GM11168 (cell line): ENCODE measurements around the gene BCL2.
"Not testable (repeated sequence)": the region's sequence is repeated elsewhere in the genome, so short reads cannot be mapped to it uniquely, and the experiment has no call there.

Experiments used
- in situ Hi-C: fragments of 300-500 bp; cut with MboI; formaldehyde crosslinking; loops from one replicate; pipeline ENCODE4 v1.12.0; 2022; ENCODE audit warnings: low sequenced_read_pairs; ENCODE audit not compliant: unreplicated experiment

Gene BCL2

GRCh38 chr18:63210521-63210920 is 109.0 kb downstream of the BCL2 start:
- in situ Hi-C loops: no loop called here

GRCh38 chr18:63208676-63209075 is 110.9 kb downstream of the BCL2 start:
- in situ Hi-C loops: no loop called here

DNA sequence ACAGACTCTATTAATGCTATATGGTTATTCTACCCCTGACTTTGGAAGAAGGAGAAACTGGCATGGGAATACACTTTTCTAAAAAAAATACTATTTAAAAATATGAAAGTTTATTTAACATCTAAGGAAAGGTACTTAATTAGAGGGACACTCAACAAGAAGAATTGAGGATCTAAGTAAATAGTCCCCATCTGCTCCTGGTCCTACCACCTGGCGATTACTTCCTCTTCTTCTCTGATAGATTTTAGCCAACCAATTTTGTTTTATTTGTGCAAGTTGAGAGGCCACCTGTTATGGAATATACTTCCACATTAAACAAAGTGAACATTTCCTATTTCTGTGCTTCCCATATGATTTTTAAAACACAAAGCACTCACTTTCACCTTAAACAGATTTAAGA is 111.7 kb downstream of the BCL2 start:
- in situ Hi-C loops: no loop called here

DNA sequence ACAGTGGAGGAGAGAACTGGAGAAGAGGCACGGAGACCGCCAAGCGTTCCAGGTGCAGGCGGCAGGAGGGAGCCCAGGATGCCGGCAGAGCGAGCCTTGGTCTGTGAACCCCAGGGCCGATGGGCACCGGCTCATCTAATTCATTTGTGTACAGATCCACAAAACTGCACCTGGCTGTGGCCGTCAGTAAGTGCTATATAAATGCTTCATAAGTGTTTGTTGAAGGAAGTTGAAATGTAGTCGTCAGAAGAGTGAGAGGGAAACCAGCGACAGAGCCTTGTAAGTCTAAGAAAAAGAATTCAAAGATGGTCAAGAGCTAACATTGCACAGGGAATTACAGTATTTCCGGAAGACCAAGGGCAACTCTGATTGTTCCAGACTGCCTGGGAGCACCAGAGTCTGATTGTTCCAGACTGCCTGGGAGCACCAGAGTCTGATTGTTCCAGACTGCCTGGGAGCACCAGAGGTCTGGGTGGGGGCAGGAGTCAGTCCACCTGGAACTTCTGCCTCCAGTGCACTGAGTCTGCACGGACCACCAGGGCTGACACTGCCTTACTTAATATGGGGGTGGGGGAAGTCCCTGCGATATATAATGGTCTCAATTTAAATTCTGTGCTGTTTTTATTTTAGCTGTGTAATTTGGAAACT is 112.3 kb downstream of the BCL2 start:
- in situ Hi-C loops: no loop called here

- in situ Hi-C loops: no loop called here
Observed at GRCh38 chr18:63206433-63207142, 113.0 kb downstream of the BCL2 start.

DNA sequence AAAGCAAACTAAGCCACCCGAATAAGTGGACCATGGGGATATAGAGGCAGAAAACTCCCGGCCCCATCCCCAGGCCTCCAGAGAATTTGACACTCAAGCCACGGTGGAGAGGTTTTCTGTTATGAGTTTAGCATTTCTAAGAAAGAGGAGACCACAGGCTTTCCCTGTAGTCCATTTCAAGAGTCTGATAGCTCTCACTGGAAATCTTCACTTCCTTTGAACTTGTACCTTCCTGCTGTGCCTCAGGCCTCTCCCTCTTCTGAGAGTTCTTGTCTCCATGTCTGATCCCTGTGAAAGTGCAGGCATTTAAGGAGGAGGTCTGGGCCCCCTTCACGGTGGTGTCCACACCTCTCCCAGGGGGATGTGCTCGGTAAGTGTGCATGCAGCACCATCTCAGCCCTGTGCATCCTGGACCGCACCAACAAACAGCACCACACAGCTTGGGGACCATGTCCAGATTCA is 113.7 kb downstream of the BCL2 start:
- in situ Hi-C loops: no loop called here

GRCh38 chr18:63203497-63203896 is 116.1 kb downstream of the BCL2 start:
- in situ Hi-C loops: no loop called here

GRCh38 chr18:63202828-63203227 is 116.7 kb downstream of the BCL2 start:
- in situ Hi-C loops: no loop called here

DNA sequence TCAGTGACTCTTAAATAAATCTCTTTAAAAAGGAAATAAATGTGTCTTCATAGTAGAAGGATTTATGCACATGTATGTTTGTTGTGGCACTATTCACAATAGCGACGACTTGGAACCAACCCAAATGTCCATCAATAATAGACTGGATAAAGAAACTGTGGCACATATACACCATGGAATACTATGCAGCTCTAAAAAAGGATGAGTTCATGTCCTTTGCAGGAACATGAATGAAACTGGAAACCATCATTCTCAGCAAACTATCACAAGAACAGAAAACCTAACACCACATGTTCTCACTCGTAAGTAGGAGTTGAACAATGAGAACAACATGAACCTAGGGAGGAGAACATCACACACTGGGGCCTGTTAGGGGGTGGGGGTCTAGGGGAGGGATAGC is 118.1 kb downstream of the BCL2 start:
- in situ Hi-C loops: not testable (repeated sequence)

DNA sequence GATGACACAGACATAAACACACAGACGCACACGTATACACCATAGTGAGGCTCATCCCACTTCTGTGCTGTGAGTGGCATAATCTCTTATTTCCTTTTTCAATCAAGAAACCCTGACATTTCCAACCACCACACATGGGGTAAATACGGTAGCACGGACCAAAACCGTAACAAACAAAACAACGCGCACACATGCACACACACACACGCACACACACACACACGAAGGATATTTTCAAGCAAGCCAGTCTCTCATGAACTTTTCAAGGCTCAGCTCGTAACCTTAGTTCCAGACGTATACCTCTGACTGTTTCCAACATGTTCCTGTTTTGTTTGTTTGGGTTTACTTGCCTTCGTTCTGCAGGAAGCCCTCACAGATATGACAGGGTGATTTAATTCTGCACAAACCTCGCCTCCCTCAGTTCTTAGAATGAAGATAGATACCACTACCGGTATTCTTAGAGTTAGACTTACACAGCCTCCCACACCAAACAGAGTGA is 119.8 kb downstream of the BCL2 start:
- in situ Hi-C loops: no loop called here

GRCh38 chr18:63198868-63199742 is 120.5 kb downstream of the BCL2 start:
- in situ Hi-C loops: no loop called here

DNA sequence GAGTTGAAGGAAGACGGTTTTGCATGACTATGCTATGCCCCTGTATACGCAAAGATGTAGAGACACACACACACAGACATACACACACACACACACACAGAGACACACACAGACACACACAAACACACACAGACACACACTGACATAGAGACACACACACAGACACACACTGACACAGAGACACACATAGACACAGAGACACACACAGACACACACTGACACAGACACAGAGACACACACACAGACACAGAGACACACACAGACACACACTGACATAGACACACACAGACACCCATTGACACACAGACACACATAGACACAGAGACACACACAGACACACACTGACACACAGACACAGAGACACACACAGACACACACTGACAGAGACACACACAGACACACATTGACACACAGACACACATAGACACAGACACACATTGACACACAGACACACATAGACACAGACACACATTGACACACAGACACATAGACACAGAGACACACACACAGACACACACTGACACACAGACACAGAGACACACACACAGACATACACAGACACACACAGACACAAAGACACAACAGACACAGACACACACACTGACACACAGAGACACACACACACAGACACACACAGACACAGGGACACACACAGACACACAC is 121.3 kb downstream of the BCL2 start:
- in situ Hi-C loops: no loop called here

DNA sequence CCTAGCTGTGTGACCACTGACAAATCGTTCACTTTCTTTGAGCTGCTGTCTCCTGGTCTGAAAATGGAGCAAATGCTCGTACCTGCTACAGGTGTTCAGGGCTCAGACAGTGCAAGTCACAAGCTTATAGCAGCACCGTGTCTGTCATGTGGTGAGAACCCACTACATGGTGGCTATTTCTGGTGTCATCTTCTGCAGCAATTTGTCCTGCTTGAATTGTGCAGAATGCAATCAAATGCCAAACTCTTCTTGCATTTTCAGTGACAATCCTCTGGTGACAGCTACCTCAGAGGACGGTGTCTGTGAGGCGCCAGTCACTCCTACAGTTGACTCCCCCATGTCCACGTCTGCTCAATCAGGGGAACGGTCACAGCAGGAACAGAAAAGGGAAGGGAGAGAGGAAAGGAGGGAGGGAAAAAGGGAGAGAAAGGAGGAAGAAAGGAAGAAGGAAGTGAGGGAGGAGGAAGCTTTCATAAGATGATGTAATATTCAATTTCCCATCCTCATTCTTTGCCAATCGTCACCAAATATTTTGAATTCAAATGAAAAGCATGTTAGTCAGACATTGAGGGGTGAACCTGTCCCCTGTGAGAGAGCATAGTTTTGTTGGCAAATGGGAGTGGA is 122.2 kb downstream of the BCL2 start:
- in situ Hi-C loops: no loop called here

DNA sequence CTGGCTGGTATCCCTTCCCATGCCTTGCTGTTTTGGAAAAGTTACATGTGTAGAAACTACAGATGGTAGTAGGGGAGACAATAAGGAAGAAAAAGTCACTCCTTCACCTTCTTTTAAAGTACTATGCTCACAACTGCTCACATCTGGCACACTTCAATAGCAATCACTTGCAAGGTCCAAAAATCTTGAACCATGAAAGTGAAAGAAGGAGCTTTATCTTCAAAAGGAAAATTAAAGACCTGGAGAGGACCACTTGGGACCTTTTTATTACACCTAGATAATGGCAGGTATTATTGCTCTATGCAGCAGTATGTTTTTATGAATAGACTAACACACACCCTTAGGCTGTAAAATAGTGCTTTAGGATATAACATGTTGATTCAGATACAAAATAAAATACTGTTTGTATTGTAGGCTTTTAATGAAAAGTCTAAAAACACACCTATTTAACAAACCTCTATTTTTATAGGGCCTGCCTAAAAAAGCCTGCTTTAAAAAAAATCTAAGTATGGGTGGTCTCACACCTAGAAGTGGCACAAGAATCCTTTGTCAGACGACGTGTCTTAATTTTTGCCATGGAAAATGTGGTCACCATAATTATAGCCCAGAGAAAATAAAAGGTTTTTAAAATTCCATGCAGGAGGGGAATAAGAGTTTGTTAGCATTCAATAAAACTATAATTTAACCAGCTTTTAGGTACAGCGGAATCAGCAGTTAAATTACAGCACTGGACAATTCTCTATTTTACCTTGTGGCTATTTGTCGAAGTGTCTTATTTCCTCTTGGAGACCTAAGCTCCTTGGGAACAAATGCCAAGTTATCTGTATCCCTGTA is 124.0 kb downstream of the BCL2 start:
- in situ Hi-C loops: no loop called here

DNA sequence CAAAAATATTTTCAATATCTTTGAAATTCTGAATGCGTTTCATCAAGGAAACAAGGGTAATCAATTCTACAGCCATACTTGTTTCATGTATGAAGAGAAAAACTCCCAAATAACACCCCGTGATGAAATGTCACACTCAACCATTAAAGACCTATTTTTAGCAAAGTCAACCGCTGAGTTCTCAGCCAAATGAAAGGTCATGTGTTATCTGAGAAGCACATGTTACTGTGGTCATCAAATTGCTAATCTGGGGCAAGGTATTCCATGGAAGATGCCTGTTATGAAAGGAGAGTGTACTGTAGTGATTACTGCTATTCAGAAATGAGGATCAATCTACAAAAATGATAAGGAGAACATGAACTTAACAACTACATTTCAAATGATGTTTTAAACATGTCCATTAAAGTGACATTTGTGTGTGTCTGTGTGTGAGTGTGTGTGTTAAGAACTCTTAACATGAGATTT is 126.7 kb downstream of the BCL2 start:
- in situ Hi-C loops: no loop called here

GRCh38 chr18:63192126-63192884 is 127.3 kb downstream of the BCL2 start:
- in situ Hi-C loops: no loop called here

DNA sequence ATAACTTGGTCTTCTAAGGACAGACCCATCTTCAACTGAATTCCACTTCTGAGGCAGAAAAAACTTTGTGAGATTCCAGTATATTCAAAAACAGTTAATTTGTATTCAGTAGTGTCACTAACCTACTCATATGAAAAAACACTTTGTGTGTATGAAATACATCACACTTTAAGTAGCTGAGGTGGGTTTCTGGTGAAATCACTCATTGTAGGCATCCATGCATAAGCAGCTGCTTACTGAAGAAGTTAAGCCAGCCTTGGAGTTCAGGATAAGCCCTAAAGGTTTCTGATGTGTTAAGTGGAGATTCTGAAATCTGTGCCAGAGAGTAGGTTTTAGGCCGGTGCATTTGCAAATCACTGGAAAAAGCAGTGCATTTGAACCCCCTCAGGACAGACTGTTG is 128.2 kb downstream of the BCL2 start:
- in situ Hi-C loops: no loop called here

DNA sequence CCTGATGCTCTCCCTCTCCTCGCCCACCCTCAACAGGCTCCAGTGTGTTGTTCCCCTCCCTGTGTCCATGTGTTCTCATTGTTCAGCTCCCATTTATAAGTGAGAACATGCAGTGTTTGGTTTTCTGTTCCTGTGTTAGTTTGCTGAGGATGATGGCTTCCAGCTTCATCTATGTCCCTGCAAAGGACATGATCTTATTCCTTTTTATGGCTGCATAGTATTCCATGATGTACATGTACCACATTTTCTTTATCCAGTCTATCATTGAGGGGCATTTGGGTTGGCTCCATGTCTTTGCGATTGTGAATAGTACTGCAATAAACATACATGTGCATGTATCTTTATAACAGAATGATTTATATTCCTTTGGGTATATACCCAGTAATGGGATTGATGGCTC is 128.7 kb downstream of the BCL2 start:
- in situ Hi-C loops: not testable (repeated sequence)
